HepG2 (cell line): ENCODE data around the gene CEBPG. TPM values are rescaled to one million over a fixed set of nuclear protein-coding genes. Genes with fewer than 3 reads are reported as not detected.

Experiments used
- GABPB1 ChIP-seq: IDR thresholded peaks from 2 replicates; pipeline ENCODE4 v1.6.1; 2016; ENCODE audit warnings: mild to moderate bottlenecking, missing genetic modification reagents, moderate library complexity, missing compliant biosample characterization
- TMF1 ChIP-seq: sonication (generic); formaldehyde crosslinking; IDR thresholded peaks from 2 replicates; pipeline ENCODE4 v1.8.1; 2022; ENCODE audit warnings: low read depth, missing genetic modification reagents
- ZFP37 ChIP-seq: sonication (generic); formaldehyde crosslinking; IDR thresholded peaks from 2 replicates; pipeline ENCODE4 v1.4.0; 2020; ENCODE audit warnings: missing genetic modification reagents, borderline replicate concordance
- ZNF44 ChIP-seq: sonication (generic); formaldehyde crosslinking; IDR thresholded peaks from 2 replicates; pipeline ENCODE4 v1.5.1; 2020; ENCODE audit warnings: mild to moderate bottlenecking, missing genetic modification reagents
- ZNF512 ChIP-seq: sonication (generic); formaldehyde crosslinking; IDR thresholded peaks from 2 replicates; pipeline ENCODE4 v1.4.0; 2020; ENCODE audit warnings: mild to moderate bottlenecking, missing genetic modification reagents
- ZNF790 ChIP-seq: sonication (generic); formaldehyde crosslinking; IDR thresholded peaks from 2 replicates; pipeline ENCODE4 v1.8.0; 2022; ENCODE audit warnings: missing genetic modification reagents, mild to moderate bottlenecking, borderline replicate concordance
- polyA plus RNA-seq, 8 experiments: library from polyadenylated mRNA; depleted of rRNA in 3 of 8; stranded (reverse) in 7 of 8; unstranded in 1 of 8; fragments of >200 nt; fragmentation: Illumina TruSeq in 4 of 8; extraction: Trizol in 4 of 8; gene quantifications; 2 replicates each; pipeline versions ENCODE4 v1.2.1 to v1.2.3, GENCODE V29; 2011 to 2016; ENCODE audit warnings: low read depth in 4 of 8, missing spikeins in 1 of 8, mixed read lengths in 1 of 8; ENCODE audit not compliant: insufficient read depth in 1 of 8
- total RNA-seq, 5 experiments: library from RNA; depleted of rRNA; stranded (reverse); fragments of >200 nt; fragmentation: Illumina TruSeq; extraction: Trizol; gene quantifications; 2 replicates each; pipeline ENCODE4 v1.2.3, GENCODE V29; 2016; ENCODE audit warnings: low read depth in 1 of 5
- TF ChIP-seq, protein P1 (sequence below): sonication (generic); formaldehyde crosslinking; IDR thresholded peaks from 2 replicates; pipeline ENCODE4 v1.4.0; 2020; ENCODE audit warnings: missing genetic modification reagents

CEBPG gene
- total and polyA plus RNA-seq, 2 of the 13 experiments (the other 11 are each of a cell fraction or from before 2014, with no cell fraction given) = 25.7 to 34.3 TPM

DNA sequence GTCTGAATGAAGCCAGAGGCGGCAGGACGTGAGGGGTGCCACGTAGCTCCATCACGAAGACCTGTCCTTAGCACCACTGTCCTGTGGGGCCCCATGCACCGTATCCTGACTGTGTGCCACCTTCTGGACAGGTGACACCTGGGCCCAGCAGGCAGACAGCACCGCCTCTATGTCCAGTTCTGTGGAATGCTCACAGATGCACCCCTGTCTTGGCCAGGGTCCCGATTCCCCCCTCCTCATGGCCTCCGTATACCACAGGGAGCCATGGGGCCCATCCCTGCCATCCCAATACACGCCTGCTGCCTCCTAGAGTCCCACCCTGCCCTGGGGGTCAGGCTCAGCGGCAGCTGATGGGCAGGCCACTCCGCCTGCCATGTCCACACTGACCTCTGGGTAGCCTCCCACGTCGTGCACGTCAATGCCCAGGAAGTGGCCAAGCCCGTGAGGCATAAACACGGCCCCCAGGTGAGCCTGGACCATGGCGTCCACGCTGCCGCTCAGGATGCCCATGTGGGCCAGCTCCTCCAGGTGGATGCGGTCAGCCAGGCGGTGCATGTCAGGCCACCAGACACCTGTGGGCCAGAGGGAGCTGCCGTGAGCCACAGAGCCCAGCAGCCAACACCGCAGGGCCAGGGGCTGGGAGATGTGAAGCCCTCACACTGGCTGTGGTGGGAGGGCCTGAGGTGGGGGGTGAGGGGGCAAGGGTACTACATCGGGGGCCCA, 17.6 kb downstream of the CEBPG start (continued):
- TF ChIP-seq, protein P1, sequence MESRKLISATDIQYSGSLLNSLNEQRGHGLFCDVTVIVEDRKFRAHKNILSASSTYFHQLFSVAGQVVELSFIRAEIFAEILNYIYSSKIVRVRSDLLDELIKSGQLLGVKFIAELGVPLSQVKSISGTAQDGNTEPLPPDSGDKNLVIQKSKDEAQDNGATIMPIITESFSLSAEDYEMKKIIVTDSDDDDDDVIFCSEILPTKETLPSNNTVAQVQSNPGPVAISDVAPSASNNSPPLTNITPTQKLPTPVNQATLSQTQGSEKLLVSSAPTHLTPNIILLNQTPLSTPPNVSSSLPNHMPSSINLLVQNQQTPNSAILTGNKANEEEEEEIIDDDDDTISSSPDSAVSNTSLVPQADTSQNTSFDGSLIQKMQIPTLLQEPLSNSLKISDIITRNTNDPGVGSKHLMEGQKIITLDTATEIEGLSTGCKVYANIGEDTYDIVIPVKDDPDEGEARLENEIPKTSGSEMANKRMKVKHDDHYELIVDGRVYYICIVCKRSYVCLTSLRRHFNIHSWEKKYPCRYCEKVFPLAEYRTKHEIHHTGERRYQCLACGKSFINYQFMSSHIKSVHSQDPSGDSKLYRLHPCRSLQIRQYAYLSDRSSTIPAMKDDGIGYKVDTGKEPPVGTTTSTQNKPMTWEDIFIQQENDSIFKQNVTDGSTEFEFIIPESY (CRISPR knock-in tag) = peak; percentile 98
- no peak for TF ChIP-seq ZNF512 (CRISPR knock-in tag)
- TF ChIP-seq ZNF790 (CRISPR knock-in tag) = no peak
- no peak for TF ChIP-seq TMF1
- TF ChIP-seq ZNF44 = no peak
- TF ChIP-seq GABPB1 (CRISPR knock-in tag) = peak; percentile 12; the same call in 1 of the 2 replicates
- no peak for TF ChIP-seq ZFP37 (CRISPR knock-in tag)
